Stimulated activated CD4-positive, alpha-beta T cell treated with anti-CD3 and anti-CD28 coated beads, Interleukin-2, amount 100 ng/mL, for 24 hours (primary cell): Measurements from ENCODE around the gene ATP2A3.

Source experiments
- DNase-seq, 2 donors: peaks; one replicate each; pipeline ENCODE4 v3.0.0-alpha.2; 2020

The ATP2A3 gene

DNA sequence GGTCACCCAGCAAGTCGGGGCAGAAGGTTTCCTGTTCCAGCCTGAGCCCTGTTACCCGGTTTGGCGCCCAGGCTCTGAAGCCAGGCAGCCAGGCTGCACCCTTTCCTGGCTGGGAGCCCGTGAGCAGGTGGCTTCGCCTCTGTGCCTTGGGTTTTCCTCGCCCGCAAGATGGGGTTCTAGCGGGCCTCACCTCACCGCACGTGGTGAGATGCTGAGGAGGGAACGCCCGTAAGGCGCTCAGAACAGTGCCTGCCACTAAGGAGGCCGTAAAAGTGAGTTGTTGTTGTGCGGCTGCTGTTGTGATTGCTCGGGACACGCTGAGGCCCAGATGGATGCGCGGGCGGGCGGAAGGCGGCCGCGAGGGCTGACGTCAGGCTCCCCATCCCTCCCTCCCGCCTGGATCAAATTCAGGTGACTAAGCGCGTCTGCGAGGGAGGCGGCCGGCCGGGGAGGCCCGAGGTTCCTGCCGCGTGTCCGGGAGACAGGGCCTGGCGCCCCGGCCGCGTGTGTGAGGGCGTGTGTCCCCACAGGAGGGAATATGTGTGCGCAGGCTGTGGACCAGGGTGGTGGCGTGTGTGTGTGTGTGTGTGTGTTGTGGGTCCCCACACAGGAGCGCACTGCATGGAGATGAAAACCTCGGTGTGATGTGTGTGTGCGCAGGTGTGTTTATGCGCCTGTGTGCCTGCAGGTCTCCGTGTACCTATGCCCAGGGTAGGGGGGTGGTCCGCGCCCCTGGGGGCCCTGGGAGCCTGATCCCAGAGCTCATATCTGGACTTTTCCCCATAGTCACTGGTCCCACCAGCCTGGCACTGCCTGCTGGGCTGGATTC, 75.7 kb downstream of the ATP2A3 start:
- DNase-seq = no peak

- DNase-seq = no peak
Measured at GRCh38 chr17:3887804-3888203, 76.4 kb downstream of the ATP2A3 start.

- DNase-seq = no peak
Measured at GRCh38 chr17:3887394-3887793, 76.8 kb downstream of the ATP2A3 start.

GRCh38 chr17:3886776-3887175, 77.5 kb downstream of the ATP2A3 start:
- no peak for DNase-seq

- no peak for DNase-seq
Measured at GRCh38 chr17:3885970-3886369, 78.3 kb downstream of the ATP2A3 start.

GRCh38 chr17:3885271-3885670, 79.0 kb downstream of the ATP2A3 start:
- no peak for DNase-seq

DNA sequence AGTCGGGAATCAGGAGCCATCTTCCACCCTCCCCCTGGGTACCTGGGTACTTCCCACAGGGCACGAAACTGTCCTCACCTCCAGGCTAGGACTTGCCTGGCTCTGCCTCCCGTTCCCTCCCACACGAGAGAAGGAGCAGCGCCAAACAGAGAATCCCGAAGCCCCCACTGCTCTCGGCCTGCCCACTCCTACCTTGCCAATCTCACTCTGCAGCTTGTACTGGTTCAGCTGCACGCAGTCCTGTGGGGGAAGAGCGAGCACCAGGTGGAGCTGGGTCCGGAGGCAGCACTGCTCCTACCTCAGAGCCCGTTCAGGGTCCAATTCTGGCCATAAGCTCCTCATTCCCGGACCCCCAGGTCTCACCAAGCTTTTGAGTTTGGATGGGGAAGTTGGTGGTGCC, 80.0 kb downstream of the ATP2A3 start:
- no peak for DNase-seq

DNA sequence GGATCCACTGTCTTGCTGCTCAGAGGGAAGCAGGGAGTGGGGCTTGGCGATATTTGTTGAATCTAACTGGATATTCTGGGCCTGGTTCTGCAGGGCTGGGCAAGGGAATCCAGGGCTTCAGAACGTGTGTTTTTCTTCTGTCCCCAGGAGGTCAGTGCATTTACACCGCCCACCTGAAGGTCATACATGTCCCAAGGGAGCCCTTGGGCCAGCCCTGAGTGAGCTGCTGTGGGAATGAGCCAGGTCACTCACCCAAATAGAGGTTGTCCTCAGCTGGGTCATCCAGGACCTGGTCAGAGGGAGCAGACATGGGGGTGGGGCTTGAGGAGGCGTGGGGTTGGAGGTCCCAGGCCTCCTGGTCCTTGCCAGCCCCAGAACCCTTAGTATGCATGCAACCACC, 82.0 kb downstream of the ATP2A3 start:
- no peak for DNase-seq

DNA sequence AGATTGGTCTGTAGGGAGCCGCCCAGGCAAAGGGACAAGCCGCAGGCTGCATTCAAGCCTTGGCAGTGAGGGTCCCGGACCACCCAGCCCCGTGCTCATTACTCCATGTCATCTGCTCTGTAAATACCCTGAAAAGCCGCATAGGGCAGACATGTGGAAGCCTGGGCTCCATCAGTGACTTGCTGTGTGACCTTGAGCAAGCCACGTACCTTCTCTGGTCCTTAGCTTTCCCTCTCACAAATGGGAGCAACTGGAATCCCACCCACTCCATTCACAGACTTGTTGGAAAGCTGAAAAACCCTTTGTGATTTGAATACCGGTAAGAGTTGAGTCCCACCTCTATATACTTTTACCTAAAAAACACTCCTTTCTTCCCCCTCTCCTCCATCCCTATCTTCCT, 83.3 kb downstream of the ATP2A3 start:
- DNase-seq = no peak

- DNase-seq = no peak
Measured at GRCh38 chr17:3879591-3880417, 84.4 kb downstream of the ATP2A3 start.

DNA sequence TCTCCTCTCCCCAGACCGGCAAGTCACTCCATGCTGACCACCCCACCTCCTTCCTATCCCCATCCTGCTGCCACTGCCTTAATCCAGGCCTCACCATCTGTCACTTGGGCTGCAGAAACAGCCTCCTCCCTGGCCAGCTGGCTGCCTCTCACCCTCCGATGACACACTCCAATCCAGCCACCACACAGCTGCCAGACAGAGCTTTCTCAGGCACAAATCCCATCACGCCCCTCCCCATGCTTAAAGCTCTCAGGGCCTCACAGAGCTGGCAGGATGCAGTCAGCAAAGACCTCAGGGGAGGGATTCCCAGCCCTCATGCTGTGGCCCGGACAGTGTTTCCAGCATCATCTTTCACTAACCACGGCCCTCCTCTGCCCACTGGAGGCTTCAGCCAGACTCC, 85.1 kb downstream of the ATP2A3 start:
- no peak for DNase-seq

- DNase-seq = no peak
Measured at GRCh38 chr17:3877220-3877619, 87.0 kb downstream of the ATP2A3 start.

DNA sequence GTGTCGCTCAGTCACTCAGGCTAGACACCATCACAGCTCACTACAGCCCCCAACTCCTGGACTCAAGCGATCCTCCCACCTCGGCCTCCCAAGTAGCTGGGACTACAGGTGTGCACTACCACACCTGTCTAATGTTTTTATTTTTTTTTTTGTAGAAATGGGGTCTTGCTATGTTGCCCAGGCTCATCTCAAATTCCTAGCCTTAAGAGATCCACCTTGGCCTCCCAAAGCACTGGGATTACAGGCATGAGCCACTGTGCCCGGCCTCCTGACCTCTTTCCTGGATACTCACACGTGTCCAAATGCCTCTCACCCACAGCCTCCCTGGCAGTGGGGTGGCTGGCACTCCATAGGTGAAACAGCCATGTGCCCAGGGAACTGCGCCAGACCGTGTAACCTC, 88.9 kb downstream of the ATP2A3 start:
- DNase-seq = no peak
